ENCODE measurements around the gene LONP1.
"Not testable (repeated sequence)": the region's sequence is repeated elsewhere in the genome, so short reads cannot be mapped to it uniquely, and the experiment has no call there.

The LONP1 gene

DNA sequence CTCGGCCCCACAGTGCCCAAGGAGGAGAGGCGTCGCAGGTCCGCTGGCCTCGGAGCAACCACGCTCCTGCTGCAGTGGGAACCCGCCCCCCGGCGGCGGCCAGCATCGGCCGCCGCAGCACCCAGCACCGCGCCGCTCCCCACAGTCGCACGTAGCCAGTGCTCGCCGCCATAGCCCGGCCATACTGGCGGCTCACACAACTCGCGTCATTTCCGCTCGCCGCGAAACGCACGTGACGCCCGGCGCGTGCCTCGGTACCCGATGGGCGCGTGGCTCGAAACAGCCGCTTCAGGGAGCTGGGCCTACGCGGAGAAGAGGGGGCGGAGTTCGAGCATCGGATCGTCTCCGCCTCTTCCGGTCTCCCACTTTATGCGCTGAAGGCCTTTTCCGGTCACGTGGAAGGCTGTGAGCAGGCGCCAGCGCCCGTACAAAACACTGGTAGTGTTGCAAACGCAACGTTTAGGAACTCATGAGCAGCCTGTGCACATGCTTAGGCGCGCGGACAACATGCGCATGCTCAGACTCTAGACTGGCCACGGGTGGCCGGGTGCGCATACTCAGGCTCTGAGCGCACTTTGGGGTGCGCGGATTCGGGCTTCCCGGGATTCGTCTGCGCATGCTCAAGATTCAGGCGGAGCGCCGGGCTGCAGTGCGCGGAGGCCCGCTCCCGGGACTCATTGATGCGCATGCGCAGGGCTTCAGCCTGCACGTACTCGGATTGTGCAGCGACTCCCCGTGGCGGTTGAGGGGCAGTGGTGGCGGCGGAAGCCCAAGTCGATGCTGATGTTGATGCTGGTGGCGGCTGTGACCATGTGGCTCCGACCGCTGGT lies at the start of gene LONP1, which contains the start of gene CATSPERD:
LONP1 (minus strand) TSS at position 186 of the 830 bp plus-strand sequence; CDS start at position 172, 14 bp downstream.
CATSPERD (plus strand) TSS at position 677 of the 830 bp plus-strand sequence; CDS start at position 778, 101 bp downstream.
- H3K4me3 Mint-ChIP-seq = peak within 1 kb of the TSS; percentile 97
- no peaks in the 10 kb centered on the region for H3K27me3 Mint-ChIP-seq
- DNase-seq = peak; percentile 97
- peaks cover 32% of the 10 kb centered on the region for H3K4me1 Mint-ChIP-seq (ENCODE audit: low read depth)
- peak within 1 kb of the TSS; percentile 100 for H3K27ac Mint-ChIP-seq
- peaks cover 42% of the 10 kb centered on the region for H3K36me3 Mint-ChIP-seq (ENCODE audit: low read depth)
- no peaks in the 10 kb centered on the region for H3K9me3 Mint-ChIP-seq

GRCh38 chr19:5767949-5768348 lies 48.0 kb upstream of the LONP1 start:
- Mint-ChIP-seq H3K4me3 (no peak overlapping the region), H3K9me3 (no peaks in the 10 kb centered on the region), H3K27ac (no peak overlapping the region), H3K4me1 (ENCODE audit: low read depth) (no peaks in the 10 kb centered on the region), H3K36me3 (ENCODE audit: low read depth) (no peaks in the 10 kb centered on the region), H3K27me3 (no peaks in the 10 kb centered on the region)
- DNase-seq = no peak

GRCh38 chr19:5765220-5765619 lies 45.3 kb upstream of the LONP1 start:
- H3K9me3 Mint-ChIP-seq = no peaks in the 10 kb centered on the region
- DNase-seq = no peak
- H3K27ac Mint-ChIP-seq = no peak overlapping the region
- no peaks in the 10 kb centered on the region for H3K4me1 Mint-ChIP-seq (ENCODE audit: low read depth)
- no peaks in the 10 kb centered on the region for H3K36me3 Mint-ChIP-seq (ENCODE audit: low read depth)
- H3K4me3 Mint-ChIP-seq = no peak overlapping the region
- H3K27me3 Mint-ChIP-seq = no peaks in the 10 kb centered on the region

- no peak overlapping the region for H3K27ac Mint-ChIP-seq
- DNase-seq = no peak
- no peak overlapping the region for H3K4me3 Mint-ChIP-seq
- H3K36me3 Mint-ChIP-seq (ENCODE audit: low read depth) = no peaks in the 10 kb centered on the region
- no peaks in the 10 kb centered on the region for H3K9me3 Mint-ChIP-seq
- H3K4me1 Mint-ChIP-seq (ENCODE audit: low read depth) = no peaks in the 10 kb centered on the region
- peaks cover 6% of the 10 kb centered on the region for H3K27me3 Mint-ChIP-seq
Observed at GRCh38 chr19:5762608-5763217, 42.8 kb upstream of the LONP1 start.

DNA sequence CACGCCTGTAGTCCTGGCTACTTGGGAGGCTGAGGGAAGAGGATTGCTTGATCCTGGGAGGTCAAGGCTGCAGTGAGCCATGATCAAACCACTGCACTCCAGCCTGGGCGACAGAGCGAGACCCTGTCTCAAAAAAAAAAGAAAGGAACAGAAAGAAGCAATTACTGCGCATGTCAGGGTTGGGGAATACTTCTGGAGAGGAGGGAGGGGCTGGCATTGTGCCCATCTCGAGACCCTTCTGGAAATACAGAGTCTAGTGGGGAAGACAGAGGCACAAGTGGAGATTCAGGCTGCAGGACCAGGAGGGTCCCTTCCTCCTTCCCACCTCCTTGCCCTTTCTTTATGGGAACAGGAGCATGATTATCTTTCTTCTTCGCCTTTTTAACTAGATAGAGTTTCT lies 33.8 kb upstream of the LONP1 start:
- Mint-ChIP-seq H3K4me3 (no peak overlapping the region), H3K36me3 (ENCODE audit: low read depth) (no peaks in the 10 kb centered on the region), H3K9me3 (no peaks in the 10 kb centered on the region), H3K4me1 (ENCODE audit: low read depth) (no peaks in the 10 kb centered on the region), H3K27ac (no peak overlapping the region), H3K27me3 (peaks cover 18% of the 10 kb centered on the region)
- DNase-seq = no peak

- no peak for DNase-seq
- H3K4me1 Mint-ChIP-seq (ENCODE audit: low read depth) = no peaks in the 10 kb centered on the region
- no peaks in the 10 kb centered on the region for H3K9me3 Mint-ChIP-seq
- no peak overlapping the region for H3K27ac Mint-ChIP-seq
- peaks cover 14% of the 10 kb centered on the region for H3K27me3 Mint-ChIP-seq
- H3K36me3 Mint-ChIP-seq (ENCODE audit: low read depth) = no peaks in the 10 kb centered on the region
- H3K4me3 Mint-ChIP-seq = no peak overlapping the region
Observed at GRCh38 chr19:5751709-5752108, 31.8 kb upstream of the LONP1 start.

DNA sequence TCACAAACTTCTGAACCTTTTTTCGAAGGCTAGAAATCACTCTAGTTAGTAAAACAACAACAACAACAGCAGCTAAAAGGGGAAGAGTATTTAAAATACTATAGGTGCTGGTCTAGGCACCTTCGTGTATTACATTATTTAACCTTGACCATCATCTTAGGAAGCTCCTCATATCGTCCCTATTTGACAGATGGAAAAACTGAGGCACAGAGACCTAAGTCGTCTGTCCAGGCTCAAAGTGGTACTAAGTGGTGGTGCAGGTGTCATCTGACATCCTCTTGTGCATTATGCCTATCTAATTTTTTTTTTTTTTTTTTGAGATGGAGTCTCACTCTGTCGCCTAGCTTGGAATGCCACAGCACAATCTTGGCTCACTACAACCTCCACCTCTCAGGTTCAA lies 29.6 kb upstream of the LONP1 start:
- Mint-ChIP-seq H3K9me3 (no peaks in the 10 kb centered on the region), H3K4me1 (ENCODE audit: low read depth) (no peaks in the 10 kb centered on the region), H3K27me3 (peaks cover 14% of the 10 kb centered on the region), H3K36me3 (ENCODE audit: low read depth) (no peaks in the 10 kb centered on the region), H3K4me3 (no peak overlapping the region), H3K27ac (no peak overlapping the region)
- no peak for DNase-seq

DNA sequence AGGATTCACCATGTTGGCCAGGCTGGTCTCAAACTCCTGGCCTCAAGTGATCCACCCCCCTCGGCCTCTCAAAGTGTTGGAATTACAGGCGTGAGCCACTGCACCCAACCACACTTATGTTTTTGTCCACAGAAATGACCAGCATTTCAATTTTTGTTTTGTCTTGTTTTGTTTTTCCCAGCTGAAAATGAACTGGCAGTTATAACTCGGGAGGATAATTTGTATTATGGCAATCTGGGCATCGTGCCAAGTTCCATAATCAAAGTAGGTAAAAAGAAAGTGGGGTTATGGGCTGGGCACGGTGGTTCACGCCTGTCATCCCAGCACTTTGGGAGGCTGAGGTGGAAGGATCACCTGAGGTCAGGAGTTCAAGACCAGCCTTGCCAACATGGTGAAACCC lies 29.0 kb upstream of the LONP1 start:
- H3K36me3 Mint-ChIP-seq (ENCODE audit: low read depth); H3K4me3 Mint-ChIP-seq; DNase-seq; H3K27ac Mint-ChIP-seq; H3K9me3 Mint-ChIP-seq; H3K4me1 Mint-ChIP-seq (ENCODE audit: low read depth): not testable (repeated sequence)
- H3K27me3 Mint-ChIP-seq = peaks cover 11% of the 10 kb centered on the region

DNA sequence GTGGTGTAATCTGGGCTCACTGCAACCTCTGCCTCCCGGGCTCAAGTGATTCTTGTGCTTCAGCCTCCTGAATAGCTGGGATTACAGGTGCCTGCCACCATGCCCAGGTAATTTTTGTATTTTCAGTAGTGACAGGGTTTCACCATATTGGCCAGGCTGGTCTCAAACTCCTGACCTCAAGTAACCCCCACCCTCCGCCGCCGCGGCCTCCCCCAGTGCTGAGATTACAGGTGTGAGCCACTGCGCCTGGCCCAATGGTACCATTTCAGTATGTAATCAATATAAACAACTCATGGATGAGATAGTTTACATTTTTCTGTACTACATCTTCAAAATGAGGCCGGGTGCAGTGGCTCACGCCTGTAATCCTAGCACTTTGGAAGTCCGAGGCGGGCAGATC lies 25.1 kb upstream of the LONP1 start:
- not testable (repeated sequence) for H3K9me3 Mint-ChIP-seq

GRCh38 chr19:5743630-5744029 lies 23.7 kb upstream of the LONP1 start:
- H3K27ac Mint-ChIP-seq = no peak overlapping the region
- DNase-seq = no peak
- H3K4me1 Mint-ChIP-seq (ENCODE audit: low read depth) = no peaks in the 10 kb centered on the region
- H3K27me3 Mint-ChIP-seq = peaks cover 3% of the 10 kb centered on the region
- H3K4me3 Mint-ChIP-seq = no peak overlapping the region
- no peaks in the 10 kb centered on the region for H3K36me3 Mint-ChIP-seq (ENCODE audit: low read depth)
- no peaks in the 10 kb centered on the region for H3K9me3 Mint-ChIP-seq

More for the DNA sequence above, 25.1 kb upstream of the LONP1 start:
- H3K4me3 Mint-ChIP-seq; H3K4me1 Mint-ChIP-seq (ENCODE audit: low read depth); H3K36me3 Mint-ChIP-seq (ENCODE audit: low read depth); H3K27ac Mint-ChIP-seq; H3K27me3 Mint-ChIP-seq; DNase-seq: not testable (repeated sequence)

GRCh38 chr19:5742051-5742450 lies 22.1 kb upstream of the LONP1 start:
- H3K4me3 Mint-ChIP-seq = no peak overlapping the region
- H3K9me3 Mint-ChIP-seq = no peaks in the 10 kb centered on the region
- no peak for DNase-seq
- H3K27me3 Mint-ChIP-seq = no peaks in the 10 kb centered on the region
- H3K27ac Mint-ChIP-seq = no peak overlapping the region
- H3K4me1 Mint-ChIP-seq (ENCODE audit: low read depth) = no peaks in the 10 kb centered on the region
- no peaks in the 10 kb centered on the region for H3K36me3 Mint-ChIP-seq (ENCODE audit: low read depth)

DNA sequence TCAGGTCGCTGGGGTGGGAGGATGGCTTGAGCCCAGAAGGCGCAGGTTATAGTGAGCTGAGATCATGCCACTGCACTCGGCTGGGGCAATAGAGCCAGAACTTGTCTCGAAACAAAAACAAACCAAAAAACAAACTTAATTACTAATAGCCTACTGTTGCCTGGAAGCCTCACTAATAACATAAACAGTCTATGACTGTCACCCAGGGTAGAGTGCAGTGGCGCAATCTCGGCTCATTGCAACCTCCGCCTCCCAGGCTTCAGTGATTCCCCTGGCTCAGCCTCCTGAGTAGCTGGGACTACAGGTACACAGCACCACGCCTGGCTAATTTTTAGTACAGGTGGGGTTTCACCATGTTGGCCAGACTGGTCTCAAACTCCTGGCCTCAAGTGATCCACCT lies 18.5 kb upstream of the LONP1 start:
- Mint-ChIP-seq H3K27ac (no peak overlapping the region), H3K4me3 (no peak overlapping the region), H3K4me1 (ENCODE audit: low read depth) (no peaks in the 10 kb centered on the region), H3K27me3 (peaks cover 3% of the 10 kb centered on the region), H3K36me3 (ENCODE audit: low read depth) (no peaks in the 10 kb centered on the region), H3K9me3 (no peaks in the 10 kb centered on the region)
- no peak for DNase-seq

- not testable (repeated sequence) for H3K27me3 Mint-ChIP-seq; H3K27ac Mint-ChIP-seq; H3K9me3 Mint-ChIP-seq; H3K4me3 Mint-ChIP-seq; DNase-seq; H3K4me1 Mint-ChIP-seq (ENCODE audit: low read depth); H3K36me3 Mint-ChIP-seq (ENCODE audit: low read depth)
Observed at GRCh38 chr19:5733172-5733571, 13.2 kb upstream of the LONP1 start.

- Mint-ChIP-seq H3K9me3 (no peaks in the 10 kb centered on the region), H3K4me1 (ENCODE audit: low read depth) (no peaks in the 10 kb centered on the region), H3K36me3 (ENCODE audit: low read depth) (no peaks in the 10 kb centered on the region), H3K27me3 (no peaks in the 10 kb centered on the region), H3K27ac (no peak overlapping the region), H3K4me3 (no peak overlapping the region)
- no peak for DNase-seq
Observed at GRCh38 chr19:5727453-5728050, 7.6 kb upstream of the LONP1 start.
